ENCODE data around the gene CLMP. TPM values are rescaled to one million over a fixed set of nuclear protein-coding genes. Genes with fewer than 3 reads are reported as not detected.

The CLMP gene
- total and polyA plus RNA-seq, 8 donors = 0.46 to 5.5 (median 1.0) TPM

GRCh38 chr11:123107945-123108495 is 87.0 kb downstream of the CLMP start:
- Histone ChIP-seq H3K4me1 (no peaks in the 10 kb centered on the region), H3K27me3 (peaks cover 0 to 4% (median 0%) of the 10 kb centered on the region in 4 donors), H3K9me3 (no peaks in the 10 kb centered on the region), H3K36me3 (no peaks in the 10 kb centered on the region), H3K27ac (no peak overlapping the region), H3K4me3 (no peak overlapping the region)
- intact Hi-C loops (cut with DNase I) = no loop called here
- ATAC-seq (no peak), FAIRE-seq (no peak), DNase-seq (no peak)
- no peak for TF ChIP-seq CTCF (IDR thresholded peaks at IDR 0.05)
- WGBS, 2 donors = 68 to 73% methylated on average over 4 of the region's 4 CpGs

- WGBS, 2 donors = 89 to 95% methylated on average over 3 of the region's 3 CpGs
- DNase-seq (no peak), FAIRE-seq (no peak), ATAC-seq (no peak)
- Histone ChIP-seq H3K27me3 (no peaks in the 10 kb centered on the region), H3K4me3 (no peak overlapping the region), H3K36me3 (no peaks in the 10 kb centered on the region), H3K9me3 (no peaks in the 10 kb centered on the region), H3K27ac (no peak overlapping the region), H3K4me1 (no peaks in the 10 kb centered on the region)
- intact Hi-C loops (cut with DNase I) = loop anchor here in 1 of 3 donors (5.0 kb wide), 1 partner anchor 143 kb away; no protein-coding TSS in a partner anchor
- TF ChIP-seq CTCF (IDR thresholded peaks at IDR 0.05) = no peak
These were observed 90.4 kb downstream of the CLMP start for GRCh38 chr11:123104697-123105096.

DNA sequence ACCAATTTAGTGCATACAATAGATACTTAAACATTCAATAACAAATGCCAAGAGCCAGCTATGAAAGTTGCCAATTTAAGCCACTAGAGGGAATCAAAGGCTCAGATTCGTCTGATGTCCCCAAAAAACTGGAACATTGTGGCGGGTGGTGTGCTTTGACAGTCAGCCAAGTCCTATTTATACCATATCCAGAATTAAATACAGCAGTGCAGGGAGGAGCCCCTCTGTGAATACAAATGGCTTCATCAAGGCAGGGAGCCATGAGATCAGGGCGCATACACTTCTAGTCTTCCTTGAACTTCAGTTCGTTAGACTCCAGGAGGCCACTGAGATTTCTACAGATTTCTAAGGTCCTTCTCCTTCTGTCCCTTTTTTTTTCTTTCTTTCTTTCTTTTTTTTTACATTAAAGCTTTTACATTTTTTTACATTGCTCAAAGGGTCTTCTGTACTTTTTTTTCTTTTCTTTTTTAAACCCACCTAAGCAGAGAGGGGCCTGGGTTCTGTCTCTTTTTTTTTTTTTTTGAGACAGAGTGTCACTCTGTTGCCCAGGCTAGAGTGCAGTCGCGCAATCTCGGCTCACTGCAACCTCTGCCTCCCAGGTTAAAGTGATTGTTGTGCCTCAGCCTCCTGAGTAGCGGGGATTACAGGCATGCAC is 91.6 kb downstream of the CLMP start:
- intact Hi-C loops (cut with DNase I) = loop anchor here in 1 of 3 donors (5.0 kb wide), 1 partner anchor 144 kb away; no protein-coding TSS in a partner anchor
- no peaks in the 10 kb centered on the region for H3K4me1 ChIP-seq
- no peaks in the 10 kb centered on the region for H3K36me3 ChIP-seq
- peak in 3 of 4 donors; percentile 76 to 83 (median 81) for ATAC-seq
- H3K27ac ChIP-seq = no peak overlapping the region
- DNase-seq = peak in 1 of 6 donors; percentile 25
- H3K9me3 ChIP-seq = no peaks in the 10 kb centered on the region
- TF ChIP-seq CTCF (IDR thresholded peaks at IDR 0.05) = peak in 3 of 4 donors; percentile 35 to 45 (median 38)
- no peaks in the 10 kb centered on the region for H3K27me3 ChIP-seq
- FAIRE-seq = no peak
- H3K4me3 ChIP-seq = no peak overlapping the region
- 56 to 63% methylated on average over 8 of the region's 8 CpGs for WGBS, 2 donors

DNA sequence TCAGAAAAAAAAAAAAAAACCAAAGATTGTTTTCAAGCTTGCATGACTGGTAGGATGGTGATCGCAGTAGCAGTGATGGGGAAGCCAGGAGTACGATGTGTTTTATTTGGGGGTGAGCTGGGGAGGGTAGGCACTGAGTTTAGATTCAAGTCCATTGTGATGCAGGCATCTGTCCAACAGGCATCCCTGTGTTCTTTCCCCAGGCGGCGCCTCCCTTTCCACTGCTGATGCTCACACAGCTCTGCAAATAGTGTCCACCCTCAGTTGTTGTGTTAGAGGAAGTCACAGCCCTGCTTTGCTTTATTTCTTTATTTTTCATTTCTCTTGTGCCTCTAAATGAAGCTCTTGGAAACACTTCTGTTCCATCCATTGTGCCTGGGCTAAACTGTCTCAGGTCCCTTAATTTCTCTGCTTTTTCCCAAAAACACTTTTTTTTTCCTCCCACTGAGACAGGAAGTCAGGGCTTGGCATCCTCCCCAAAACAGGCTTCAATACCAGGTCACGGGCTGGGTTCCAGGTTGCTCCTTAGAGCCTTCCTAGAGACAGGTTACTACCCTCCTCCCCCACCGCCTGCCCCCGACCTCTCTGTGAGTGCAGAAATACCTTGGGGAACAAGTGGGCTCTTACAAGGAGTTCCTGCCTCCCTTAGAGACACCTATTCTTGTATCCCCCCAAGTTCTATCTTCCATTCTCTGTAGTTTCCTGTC is 94.5 kb downstream of the CLMP start:
- FAIRE-seq = no peak
- DNase-seq = no peak
- no peaks in the 10 kb centered on the region for H3K36me3 ChIP-seq
- no peaks in the 10 kb centered on the region for H3K4me1 ChIP-seq
- H3K27ac ChIP-seq = no peak overlapping the region
- 71 to 76% methylated on average over 7 of the region's 7 CpGs for WGBS, 2 donors
- no peaks in the 10 kb centered on the region for H3K9me3 ChIP-seq
- no peak overlapping the region for H3K4me3 ChIP-seq
- H3K27me3 ChIP-seq = no peaks in the 10 kb centered on the region
- no peak for TF ChIP-seq CTCF (IDR thresholded peaks at IDR 0.05)
- ATAC-seq = no peak
- intact Hi-C loops (cut with DNase I) = loop anchor here in 1 of 3 donors (5.0 kb wide), 1 partner anchor 147 kb away; no protein-coding TSS in a partner anchor
